GM12873 (cell line): ENCODE measurements around the gene CHTOP.

Experiments
- CTCF ChIP-seq: IDR thresholded peaks from 2 replicates; pipeline ENCODE4 v1.5.1; 2012; ENCODE audit warnings: low read depth, mild to moderate bottlenecking, moderate library complexity, low read length, control low read depth; ENCODE audit not compliant: insufficient read depth; ENCODE audit errors: missing control alignments

The CHTOP gene

GRCh38 chr1:153598309-153599172 is 35.3 kb upstream of the CHTOP start:
- no peak for TF ChIP-seq CTCF

GRCh38 chr1:153599847-153600246 is 34.0 kb upstream of the CHTOP start:
- TF ChIP-seq CTCF = no peak

DNA sequence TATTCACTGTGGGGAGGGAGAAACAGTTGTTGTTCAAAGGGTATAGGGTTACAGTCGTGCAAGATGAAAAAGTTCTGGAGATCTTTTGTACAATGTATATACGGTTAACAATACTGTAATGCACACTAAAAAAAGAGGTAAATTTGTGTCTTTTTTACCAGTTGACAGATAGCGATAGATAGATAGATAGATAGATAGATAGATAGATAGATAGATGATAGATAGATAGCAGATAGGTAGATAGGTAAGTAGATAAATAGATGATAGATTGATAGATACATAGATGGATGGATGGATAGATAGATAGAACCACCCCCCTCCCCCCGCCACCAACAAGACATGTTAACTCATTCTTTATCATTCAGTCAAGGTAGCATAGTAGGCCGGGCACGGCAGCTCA is 31.1 kb upstream of the CHTOP start:
- TF ChIP-seq CTCF = no peak

GRCh38 chr1:153606194-153606593 is 27.7 kb upstream of the CHTOP start:
- TF ChIP-seq CTCF = no peak

GRCh38 chr1:153607381-153607780 is 26.5 kb upstream of the CHTOP start:
- no peak for TF ChIP-seq CTCF

GRCh38 chr1:153608089-153608682 is 25.7 kb upstream of the CHTOP start:
- no peak for TF ChIP-seq CTCF

- TF ChIP-seq CTCF = no peak
Observed at GRCh38 chr1:153608742-153609584, 24.9 kb upstream of the CHTOP start.
